HepG2 (cell line): Measurements from ENCODE around the gene DIRAS1. TPM values are rescaled to one million over a fixed set of nuclear protein-coding genes. Genes with fewer than 3 reads are reported as not detected.

Experiments
- ATAC-seq: fragments of 200-7000 bp; cut with Tn5 transposase; 3 replicates; pipeline ENCODE4 v1.9.1; 2020; ENCODE audit warnings: mild to moderate bottlenecking, moderate library complexity
- BruUV-seq: library from RNA; stranded (reverse); fragments of 400-500 nt; replicated peaks from 2 replicates; lab custom pipeline; 2021; lab: Mats Ljungman, UMichigan
- CTCF ChIA-PET: fragments of 300-600 bp; formaldehyde crosslinking; extraction: SDS; loops from one replicate; lab custom pipeline; 2021; ENCODE audit warnings: low total read pairs, inconsistent platforms, low intra/inter-chr PET ratio; lab: Yijun Ruan, JAX
- POLR2A ChIA-PET: fragments of 350-600 bp; sonication (Branson Sonifier 250); formaldehyde crosslinking; loops from one replicate; lab custom pipeline; 2020; ENCODE audit warnings: antibody characterized with exemption, inconsistent platforms; lab: Yijun Ruan, JAX
- DNase-seq: peaks from one replicate; pipeline ENCODE4 v3.0.0-alpha.2; 2015; ENCODE audit warnings: low spot score
- FAIRE-seq: peaks from 3 replicates; lab custom pipeline; 2011; peaks lifted over from hg19 to GRCh38; lab: Jason Lieb, UNC
- H2AFZ ChIP-seq: one replicate; pipeline ENCODE4 v1.6.1; 2011; ENCODE audit warnings: low read length, inconsistent platforms
- H3K27ac ChIP-seq: fragments of 300-600 bp; 3 replicates; pipeline ENCODE4 v1.8.0; 2011; ENCODE audit warnings: mixed run types, mild to moderate bottlenecking, mixed read lengths, low read length, inconsistent platforms; ENCODE audit not compliant: insufficient read depth; ENCODE audit errors: extremely low read length
- H3K27me3 ChIP-seq, 2 experiments: fragments of 200-600 bp in 1 of 2; 2 replicates in 1 of 2; 3 replicates in 1 of 2; pipeline versions ENCODE4 v1.6.0 to v1.8.0; 2011; ENCODE audit warnings: low read length in 2 of 2, mild to moderate bottlenecking in 2 of 2, moderate library complexity in 2 of 2, inconsistent platforms in 1 of 2; ENCODE audit not compliant: insufficient read depth in 2 of 2, control insufficient read depth in 1 of 2
- H3K36me3 ChIP-seq, 2 experiments: fragments of 200-600 bp in 1 of 2; replicated peaks in 1 of 2; 2 replicates in 1 of 2; 3 replicates in 1 of 2; pipeline versions ENCODE4 v1.5.1 to v1.8.0; 2011; ENCODE audit warnings: low read length in 2 of 2, inconsistent platforms in 1 of 2; ENCODE audit not compliant: insufficient read depth in 2 of 2, control insufficient read depth in 1 of 2
- H3K4me1 ChIP-seq: 2 replicates; pipeline ENCODE4 v1.5.1; 2012; ENCODE audit warnings: low read length, inconsistent platforms; ENCODE audit not compliant: insufficient read depth
- H3K4me2 ChIP-seq: 2 replicates; pipeline ENCODE4 v1.6.0; 2011; ENCODE audit warnings: low read depth, low read length, inconsistent platforms
- H3K4me3 ChIP-seq, 3 experiments: fragments of 200-600 bp in 1 of 3; sonication (generic), shearing (Covaris generic) in 1 of 3; replicated peaks in 1 of 3; 2 replicates each; pipeline ENCODE4 v1.5.1; 2011 to 2016; ENCODE audit warnings: low read length in 3 of 3, inconsistent platforms in 2 of 3, low read depth in 2 of 3, mild to moderate bottlenecking in 2 of 3, control low read depth in 1 of 3, mixed read lengths in 1 of 3; ENCODE audit not compliant: insufficient read depth in 1 of 3
- H3K79me2 ChIP-seq: one replicate; pipeline ENCODE4 v1.6.1; 2011; ENCODE audit warnings: low read length, inconsistent platforms; ENCODE audit not compliant: insufficient read depth
- H3K9ac ChIP-seq: 2 replicates; pipeline ENCODE4 v1.6.0; 2011; ENCODE audit warnings: mild to moderate bottlenecking, low read depth, low read length, inconsistent platforms; ENCODE audit not compliant: insufficient read depth
- H3K9me3 ChIP-seq: 2 replicates; pipeline ENCODE4 v1.5.1; 2012; ENCODE audit warnings: mild to moderate bottlenecking, low read length
- H4K20me1 ChIP-seq: 2 replicates; pipeline ENCODE4 v1.6.0; 2011; ENCODE audit warnings: inconsistent platforms, mild to moderate bottlenecking, low read length, moderate library complexity; ENCODE audit not compliant: insufficient read depth
- DPF2 ChIP-seq: sonication (generic); formaldehyde crosslinking; IDR thresholded peaks from 2 replicates; pipeline ENCODE4 v1.4.0; 2020; ENCODE audit warnings: mild to moderate bottlenecking, low read depth, missing genetic modification reagents, borderline replicate concordance
- MAFG ChIP-seq: sonication (generic); formaldehyde crosslinking; IDR thresholded peaks from 2 replicates; pipeline ENCODE4 v1.5.1; 2020; ENCODE audit warnings: mild to moderate bottlenecking, missing genetic modification reagents
- MXD4 ChIP-seq: IDR thresholded peaks from 2 replicates; pipeline ENCODE4 v1.6.1; 2016; ENCODE audit warnings: mild to moderate bottlenecking, missing biosample characterization, missing genetic modification reagents
- RAD21 ChIP-seq: fragments of 450-650 bp; formaldehyde crosslinking; IDR thresholded peaks from 2 replicates; pipeline ENCODE4 v1.5.0; 2020; ENCODE audit warnings: mild to moderate bottlenecking
- SATB2 ChIP-seq: sonication (generic); formaldehyde crosslinking; IDR thresholded peaks from 2 replicates; pipeline ENCODE4 v1.5.0; 2020; ENCODE audit warnings: missing genetic modification reagents
- SIN3A ChIP-seq: IDR thresholded peaks from 2 replicates; pipeline ENCODE4 v1.6.1; 2011; ENCODE audit warnings: low read depth, mild to moderate bottlenecking, control low read depth, low read length, borderline replicate concordance
- XBP1 ChIP-seq: sonication (generic); formaldehyde crosslinking; IDR thresholded peaks from 2 replicates; pipeline ENCODE4 v1.5.0; 2020; ENCODE audit warnings: missing genetic modification reagents
- ZFY ChIP-seq: sonication (generic); formaldehyde crosslinking; IDR thresholded peaks from 2 replicates; pipeline ENCODE4 v1.4.0; 2020; ENCODE audit warnings: missing genetic modification reagents
- ZFYVE20 ChIP-seq: sonication (generic); formaldehyde crosslinking; IDR thresholded peaks from 2 replicates; pipeline ENCODE4 v1.8.0; 2023; ENCODE audit warnings: low read depth, mild to moderate bottlenecking, moderate library complexity, missing genetic modification reagents, borderline replicate concordance
- ZNF577 ChIP-seq: sonication (generic); formaldehyde crosslinking; IDR thresholded peaks from 2 replicates; pipeline ENCODE4 v1.4.0; 2020; ENCODE audit warnings: mild to moderate bottlenecking, low read depth, missing genetic modification reagents, borderline replicate concordance
- whole genome bisulfite sequencing: methylation state at CpG from one replicate; pipeline ENCODE4 v1.1.6; 2017; ENCODE audit warnings: low lambda C conversion rate; 5-methylcytosine and 5-hydroxymethylcytosine counted together
- in situ Hi-C: cut with HindIII; loops from 2 replicates; pipeline ENCODE4 v1.10.0; 2017; ENCODE audit warnings: low pct_unique_long_range_greater_than_20kb; ENCODE audit not compliant: extremely low pct_ligation_motif_present
- intact Hi-C: fragments of 100-400 bp; cut with micrococcal nuclease; formaldehyde crosslinking; loops from one replicate; pipeline ENCODE4 v1.10.0; 2022; ENCODE audit not compliant: unreplicated experiment
- polyA plus RNA-seq, 8 experiments: library from polyadenylated mRNA; depleted of rRNA in 3 of 8; stranded (reverse) in 7 of 8; unstranded in 1 of 8; fragments of >200 nt; fragmentation: Illumina TruSeq in 4 of 8; extraction: Trizol in 4 of 8; gene quantifications; 2 replicates each; pipeline versions ENCODE4 v1.2.1 to v1.2.3, GENCODE V29; 2011 to 2016; ENCODE audit warnings: low read depth in 4 of 8, missing spikeins in 1 of 8, mixed read lengths in 1 of 8; ENCODE audit not compliant: insufficient read depth in 1 of 8
- total RNA-seq, 5 experiments: library from RNA; depleted of rRNA; stranded (reverse); fragments of >200 nt; fragmentation: Illumina TruSeq; extraction: Trizol; gene quantifications; 2 replicates each; pipeline ENCODE4 v1.2.3, GENCODE V29; 2016; ENCODE audit warnings: low read depth in 1 of 5
- TF ChIP-seq, protein P1 (sequence below): fragments of 450-650 bp; IDR thresholded peaks from 2 replicates; pipeline ENCODE4 v1.6.1; 2017; ENCODE audit warnings: mild to moderate bottlenecking
- TF ChIP-seq, protein P2 (sequence below): sonication (generic); formaldehyde crosslinking; IDR thresholded peaks from 2 replicates; pipeline ENCODE4 v1.8.1; 2023; ENCODE audit warnings: missing genetic modification reagents, mild to moderate bottlenecking, borderline replicate concordance
- TF ChIP-seq, protein P3 (sequence below): IDR thresholded peaks from 2 replicates; pipeline ENCODE4 v1.6.1; 2012; ENCODE audit warnings: low read depth, low read length, improper control_type of control experiment

Gene DIRAS1
- total and polyA plus RNA-seq, 2 of the 13 experiments (the other 11 are each of a cell fraction or from before 2014, with no cell fraction given), result 0.97 to 1.8 TPM

DNA sequence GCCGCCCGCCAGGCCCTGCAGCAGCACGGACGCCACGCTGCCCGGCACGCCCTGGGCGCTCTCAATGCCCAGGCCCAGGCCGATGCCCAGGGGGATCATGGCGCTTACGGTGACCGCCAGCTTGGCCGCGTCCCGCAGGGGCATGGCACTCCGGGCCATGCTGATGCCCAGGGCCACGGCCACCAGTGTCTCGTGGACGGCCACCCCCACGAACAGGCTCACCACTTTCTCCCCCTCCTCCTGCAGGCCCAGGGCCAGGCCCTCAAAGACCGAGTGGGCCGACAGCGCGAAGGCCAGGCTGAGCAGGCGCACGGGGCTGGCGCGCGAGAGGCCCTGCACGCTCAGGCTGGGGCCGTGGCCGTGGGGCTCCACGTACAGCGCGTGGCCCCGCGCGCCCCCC, 11.7 kb upstream of the DIRAS1 start:
- H3K4me1 ChIP-seq, result no peaks in the 10 kb centered on the region; the same call in 1 of the 2 replicates
- CTCF ChIA-PET, result no interaction called here
- BruUV-seq, result no TSS peak
- WGBS, result no CpG with 5 or more reads among the region's 38 CpGs
- POLR2A ChIA-PET, result no interaction called here
- no peak overlapping the region for H3K4me2 ChIP-seq
- peaks cover 2 to 8% of the 10 kb centered on the region in 2 experiments; a peak in 3 of 5 replicates for H3K27me3 ChIP-seq
- H3K79me2 ChIP-seq, result no peaks in the 10 kb centered on the region
- no peak overlapping the region for H3K27ac ChIP-seq
- H3K9me3 ChIP-seq, result no peaks in the 10 kb centered on the region
- H4K20me1 ChIP-seq, result no peaks in the 10 kb centered on the region
- TF ChIP-seq ZNF577 (CRISPR knock-in tag) (no peak), ZFYVE20 (CRISPR knock-in tag) (no peak), MAFG (no peak), MXD4 (no peak), DPF2 (CRISPR knock-in tag) (no peak), ZFY (no peak), SIN3A (no peak), XBP1 (CRISPR knock-in tag) (no peak), RAD21 (no peak), SATB2 (no peak)
- TF ChIP-seq, protein P1, sequence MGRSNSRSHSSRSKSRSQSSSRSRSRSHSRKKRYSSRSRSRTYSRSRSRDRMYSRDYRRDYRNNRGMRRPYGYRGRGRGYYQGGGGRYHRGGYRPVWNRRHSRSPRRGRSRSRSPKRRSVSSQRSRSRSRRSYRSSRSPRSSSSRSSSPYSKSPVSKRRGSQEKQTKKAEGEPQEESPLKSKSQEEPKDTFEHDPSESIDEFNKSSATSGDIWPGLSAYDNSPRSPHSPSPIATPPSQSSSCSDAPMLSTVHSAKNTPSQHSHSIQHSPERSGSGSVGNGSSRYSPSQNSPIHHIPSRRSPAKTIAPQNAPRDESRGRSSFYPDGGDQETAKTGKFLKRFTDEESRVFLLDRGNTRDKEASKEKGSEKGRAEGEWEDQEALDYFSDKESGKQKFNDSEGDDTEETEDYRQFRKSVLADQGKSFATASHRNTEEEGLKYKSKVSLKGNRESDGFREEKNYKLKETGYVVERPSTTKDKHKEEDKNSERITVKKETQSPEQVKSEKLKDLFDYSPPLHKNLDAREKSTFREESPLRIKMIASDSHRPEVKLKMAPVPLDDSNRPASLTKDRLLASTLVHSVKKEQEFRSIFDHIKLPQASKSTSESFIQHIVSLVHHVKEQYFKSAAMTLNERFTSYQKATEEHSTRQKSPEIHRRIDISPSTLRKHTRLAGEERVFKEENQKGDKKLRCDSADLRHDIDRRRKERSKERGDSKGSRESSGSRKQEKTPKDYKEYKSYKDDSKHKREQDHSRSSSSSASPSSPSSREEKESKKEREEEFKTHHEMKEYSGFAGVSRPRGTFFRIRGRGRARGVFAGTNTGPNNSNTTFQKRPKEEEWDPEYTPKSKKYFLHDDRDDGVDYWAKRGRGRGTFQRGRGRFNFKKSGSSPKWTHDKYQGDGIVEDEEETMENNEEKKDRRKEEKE, result no peak
- TF ChIP-seq, protein P2, sequence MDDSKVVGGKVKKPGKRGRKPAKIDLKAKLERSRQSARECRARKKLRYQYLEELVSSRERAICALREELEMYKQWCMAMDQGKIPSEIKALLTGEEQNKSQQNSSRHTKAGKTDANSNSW, result no peak
- TF ChIP-seq, protein P3, sequence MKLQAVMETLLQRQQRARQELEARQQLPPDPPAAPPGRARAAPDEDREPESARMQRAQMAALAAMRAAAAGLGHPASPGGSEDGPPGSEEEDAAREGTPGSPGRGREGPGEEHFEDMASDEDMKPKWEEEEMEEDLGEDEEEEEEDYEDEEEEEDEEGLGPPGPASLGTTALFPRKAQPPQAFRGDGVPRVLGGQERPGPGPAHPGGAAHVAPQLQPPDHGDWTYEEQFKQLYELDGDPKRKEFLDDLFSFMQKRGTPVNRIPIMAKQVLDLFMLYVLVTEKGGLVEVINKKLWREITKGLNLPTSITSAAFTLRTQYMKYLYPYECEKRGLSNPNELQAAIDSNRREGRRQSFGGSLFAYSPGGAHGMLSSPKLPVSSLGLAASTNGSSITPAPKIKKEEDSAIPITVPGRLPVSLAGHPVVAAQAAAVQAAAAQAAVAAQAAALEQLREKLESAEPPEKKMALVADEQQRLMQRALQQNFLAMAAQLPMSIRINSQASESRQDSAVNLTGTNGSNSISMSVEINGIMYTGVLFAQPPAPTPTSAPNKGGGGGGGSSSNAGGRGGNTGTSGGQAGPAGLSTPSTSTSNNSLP, result no peak
- H2AFZ ChIP-seq, result no peak overlapping the region
- DNase-seq (no peak), ATAC-seq (no peak), FAIRE-seq (no peak)
- H3K9ac ChIP-seq, result no peak overlapping the region
- intact Hi-C loops (no loop called here), in situ Hi-C loops (no loop called here)
- no peak overlapping the region for H3K4me3 ChIP-seq
- H3K36me3 ChIP-seq, result peaks cover 5 to 30% of the 10 kb centered on the region in 2 experiments; a peak in 3 of 5 replicates
